Left ventricle myocardium superior (tissue), 1 donor: ENCODE results near the gene DCUN1D5. TPM values are rescaled to one million over a fixed set of nuclear protein-coding genes. Genes with fewer than 3 reads are reported as not detected.

ENCODE experiments used
- total RNA-seq: library from RNA; stranded (reverse); fragmentation: NEBNext Ultra II Directional; extraction: Animal tissue kit (Norgen Biotek cat#: 25700); gene quantifications from one replicate; pipeline ENCODE4 v1.2.1, GENCODE V29; 2021
- donor health status: DM: no; HTN: yes; CAD: no; lungs with severe emphysema.

Gene DCUN1D5
- total RNA-seq, 1 donor from 2014 or later = 29.0 TPM

Other genes starting within 250 kb of the DCUN1D5 start
- not detected for gene MMP3, start 248.6 kb downstream of the DCUN1D5 start, total RNA-seq
- not detected for gene MMP12, start 217.2 kb downstream of the DCUN1D5 start, total RNA-seq
- not detected for gene MMP13, start 136.4 kb downstream of the DCUN1D5 start, total RNA-seq
- 3.2 TPM for gene DYNC2H1, start 17.3 kb upstream of the DCUN1D5 start, total RNA-seq